ENCODE measurements around the gene ANTXR1.

Gene ANTXR1

GRCh38 chr2:69151931-69152330 lies 139.0 kb downstream of the ANTXR1 start:
- Mint-ChIP-seq H3K27ac (no peak overlapping the region), H3K4me3 (no peak overlapping the region), H3K27me3 (no peaks in the 10 kb centered on the region), H3K36me3 (no peaks in the 10 kb centered on the region), H3K9me3 (ENCODE audit: low read depth) (no peaks in the 10 kb centered on the region), H3K4me1 (ENCODE audit: low read depth) (no peaks in the 10 kb centered on the region)

GRCh38 chr2:69152847-69153583 lies 140.0 kb downstream of the ANTXR1 start:
- no peak overlapping the region for H3K27ac Mint-ChIP-seq
- no peaks in the 10 kb centered on the region for H3K27me3 Mint-ChIP-seq
- H3K4me3 Mint-ChIP-seq = no peak overlapping the region
- H3K4me1 Mint-ChIP-seq (ENCODE audit: low read depth) = no peaks in the 10 kb centered on the region
- H3K36me3 Mint-ChIP-seq = no peaks in the 10 kb centered on the region
- no peaks in the 10 kb centered on the region for H3K9me3 Mint-ChIP-seq (ENCODE audit: low read depth)

- no peak overlapping the region for H3K4me3 Mint-ChIP-seq
- no peaks in the 10 kb centered on the region for H3K27me3 Mint-ChIP-seq
- no peaks in the 10 kb centered on the region for H3K9me3 Mint-ChIP-seq (ENCODE audit: low read depth)
- no peaks in the 10 kb centered on the region for H3K4me1 Mint-ChIP-seq (ENCODE audit: low read depth)
- no peaks in the 10 kb centered on the region for H3K36me3 Mint-ChIP-seq
- H3K27ac Mint-ChIP-seq = no peak overlapping the region
These were observed 141.1 kb downstream of the ANTXR1 start for GRCh38 chr2:69154106-69154505.

GRCh38 chr2:69156624-69157023 lies 143.6 kb downstream of the ANTXR1 start:
- Mint-ChIP-seq H3K4me1 (ENCODE audit: low read depth) (no peaks in the 10 kb centered on the region), H3K36me3 (no peaks in the 10 kb centered on the region), H3K27ac (no peak overlapping the region), H3K27me3 (no peaks in the 10 kb centered on the region), H3K4me3 (no peak overlapping the region), H3K9me3 (ENCODE audit: low read depth) (no peaks in the 10 kb centered on the region)

- Mint-ChIP-seq H3K36me3 (no peaks in the 10 kb centered on the region), H3K27me3 (no peaks in the 10 kb centered on the region), H3K27ac (no peak overlapping the region), H3K4me3 (no peak overlapping the region), H3K4me1 (ENCODE audit: low read depth) (no peaks in the 10 kb centered on the region), H3K9me3 (ENCODE audit: low read depth) (no peaks in the 10 kb centered on the region)
These were observed 144.5 kb downstream of the ANTXR1 start for GRCh38 chr2:69157441-69157840.

GRCh38 chr2:69159986-69160385 lies 147.0 kb downstream of the ANTXR1 start:
- Mint-ChIP-seq H3K27me3 (no peaks in the 10 kb centered on the region), H3K4me3 (no peak overlapping the region), H3K4me1 (ENCODE audit: low read depth) (peaks cover 2% of the 10 kb centered on the region), H3K9me3 (ENCODE audit: low read depth) (no peaks in the 10 kb centered on the region), H3K36me3 (no peaks in the 10 kb centered on the region), H3K27ac (no peak overlapping the region)

- H3K4me3 Mint-ChIP-seq = no peak overlapping the region
- H3K36me3 Mint-ChIP-seq = no peaks in the 10 kb centered on the region
- peaks cover 2% of the 10 kb centered on the region for H3K4me1 Mint-ChIP-seq (ENCODE audit: low read depth)
- no peaks in the 10 kb centered on the region for H3K27me3 Mint-ChIP-seq
- H3K9me3 Mint-ChIP-seq (ENCODE audit: low read depth) = no peaks in the 10 kb centered on the region
- H3K27ac Mint-ChIP-seq = no peak overlapping the region
These were observed 149.1 kb downstream of the ANTXR1 start for GRCh38 chr2:69162057-69162456.

GRCh38 chr2:69163109-69163508 lies 150.1 kb downstream of the ANTXR1 start:
- peaks cover 2% of the 10 kb centered on the region for H3K4me1 Mint-ChIP-seq (ENCODE audit: low read depth)
- no peaks in the 10 kb centered on the region for H3K9me3 Mint-ChIP-seq (ENCODE audit: low read depth)
- H3K27me3 Mint-ChIP-seq = peaks cover 2% of the 10 kb centered on the region
- no peak overlapping the region for H3K4me3 Mint-ChIP-seq
- H3K27ac Mint-ChIP-seq = no peak overlapping the region
- H3K36me3 Mint-ChIP-seq = no peaks in the 10 kb centered on the region

- Mint-ChIP-seq H3K4me1 (ENCODE audit: low read depth) (peaks cover 2% of the 10 kb centered on the region), H3K27me3 (peaks cover 3% of the 10 kb centered on the region), H3K27ac (no peak overlapping the region), H3K36me3 (no peaks in the 10 kb centered on the region), H3K4me3 (no peak overlapping the region), H3K9me3 (ENCODE audit: low read depth) (no peaks in the 10 kb centered on the region)
These were observed 150.6 kb downstream of the ANTXR1 start for GRCh38 chr2:69163556-69163955.

- Mint-ChIP-seq H3K36me3 (no peaks in the 10 kb centered on the region), H3K4me1 (ENCODE audit: low read depth) (peaks cover 2% of the 10 kb centered on the region), H3K27me3 (peaks cover 3% of the 10 kb centered on the region), H3K4me3 (no peak overlapping the region), H3K27ac (no peak overlapping the region), H3K9me3 (ENCODE audit: low read depth) (no peaks in the 10 kb centered on the region)
These were observed 151.2 kb downstream of the ANTXR1 start for GRCh38 chr2:69164061-69164778.

- peaks cover 2% of the 10 kb centered on the region for H3K4me1 Mint-ChIP-seq (ENCODE audit: low read depth)
- H3K27ac Mint-ChIP-seq = no peak overlapping the region
- H3K4me3 Mint-ChIP-seq = no peak overlapping the region
- no peaks in the 10 kb centered on the region for H3K9me3 Mint-ChIP-seq (ENCODE audit: low read depth)
- H3K36me3 Mint-ChIP-seq = no peaks in the 10 kb centered on the region
- peaks cover 9% of the 10 kb centered on the region for H3K27me3 Mint-ChIP-seq
These were observed 152.3 kb downstream of the ANTXR1 start for GRCh38 chr2:69165091-69165880.

GRCh38 chr2:69166465-69166811 lies 153.5 kb downstream of the ANTXR1 start:
- Mint-ChIP-seq H3K9me3 (ENCODE audit: low read depth) (no peaks in the 10 kb centered on the region), H3K4me3 (no peak overlapping the region), H3K36me3 (no peaks in the 10 kb centered on the region), H3K4me1 (ENCODE audit: low read depth) (peaks cover 2% of the 10 kb centered on the region), H3K27ac (no peak overlapping the region), H3K27me3 (peaks cover 9% of the 10 kb centered on the region)

GRCh38 chr2:69166812-69167468 lies 154.0 kb downstream of the ANTXR1 start:
- H3K27ac Mint-ChIP-seq = no peak overlapping the region
- peaks cover 9% of the 10 kb centered on the region for H3K27me3 Mint-ChIP-seq
- no peaks in the 10 kb centered on the region for H3K36me3 Mint-ChIP-seq
- H3K4me3 Mint-ChIP-seq = no peak overlapping the region
- peaks cover 2% of the 10 kb centered on the region for H3K4me1 Mint-ChIP-seq (ENCODE audit: low read depth)
- H3K9me3 Mint-ChIP-seq (ENCODE audit: low read depth) = no peaks in the 10 kb centered on the region

- H3K4me3 Mint-ChIP-seq = no peak overlapping the region
- no peaks in the 10 kb centered on the region for H3K9me3 Mint-ChIP-seq (ENCODE audit: low read depth)
- H3K4me1 Mint-ChIP-seq (ENCODE audit: low read depth) = peaks cover 2% of the 10 kb centered on the region
- H3K36me3 Mint-ChIP-seq = no peaks in the 10 kb centered on the region
- peaks cover 9% of the 10 kb centered on the region for H3K27me3 Mint-ChIP-seq
- no peak overlapping the region for H3K27ac Mint-ChIP-seq
These were observed 154.5 kb downstream of the ANTXR1 start for GRCh38 chr2:69167469-69167822.

All from activated naive CD8-positive, alpha-beta T cell (primary cell).